ENCODE measurements around the gene RAB4B.
"Not testable (repeated sequence)": the region's sequence is repeated elsewhere in the genome, so short reads cannot be mapped to it uniquely, and the experiment has no call there.

Gene RAB4B

DNA sequence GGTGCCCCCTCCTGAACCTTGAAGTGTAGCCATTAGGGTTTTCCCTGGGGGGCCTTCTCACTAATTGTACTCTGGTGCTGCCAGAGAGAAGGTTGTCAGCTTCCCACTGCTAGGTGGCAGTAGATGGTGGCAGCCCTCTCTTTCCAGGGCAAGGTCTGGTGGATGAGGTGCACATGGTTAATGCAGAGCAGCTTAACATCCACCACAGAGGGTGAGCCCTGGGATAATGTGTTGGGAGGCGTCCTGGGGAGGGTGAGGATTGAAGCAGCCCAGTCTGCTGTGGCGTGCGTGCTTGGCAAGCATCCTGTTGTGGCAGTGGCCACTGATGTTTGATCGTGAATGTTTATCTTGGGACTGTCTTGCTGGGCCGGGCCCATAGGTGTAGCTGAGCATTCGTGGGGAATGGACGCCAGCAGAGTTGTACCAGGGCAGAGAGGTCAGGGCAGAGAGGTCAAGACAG is 26.8 kb downstream of the RAB4B start:
- no peak for DNase-seq

DNA sequence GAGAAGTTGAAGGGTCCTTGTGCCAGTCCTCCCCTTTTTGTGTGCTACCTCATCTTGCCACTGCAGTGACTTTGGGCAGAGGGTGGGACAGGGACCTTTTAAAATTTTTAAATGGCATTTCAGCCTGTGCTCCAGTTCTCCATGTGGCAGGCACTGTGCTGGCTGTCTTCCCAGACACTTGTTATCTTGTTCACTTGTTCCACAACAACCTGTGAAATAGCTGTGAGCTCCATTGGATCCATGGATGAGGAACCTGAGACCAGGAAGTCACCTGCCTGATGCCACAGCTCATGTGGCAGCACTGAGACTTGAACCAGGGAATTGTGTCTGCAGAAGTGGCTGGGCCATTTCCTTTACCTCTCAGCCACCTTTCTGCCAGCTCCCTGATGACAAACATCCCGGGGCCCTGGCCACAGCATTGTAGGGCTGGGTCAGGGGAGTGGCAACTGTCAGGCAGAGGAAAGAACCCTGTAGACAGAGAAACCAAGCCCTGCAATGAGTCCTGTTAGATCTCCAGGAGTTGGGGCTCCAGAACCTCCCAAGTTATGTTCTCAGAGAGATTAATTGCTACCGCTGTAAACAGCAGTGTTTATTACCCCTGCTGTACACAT is 27.3 kb downstream of the RAB4B start:
- DNase-seq: peak; percentile 44 to 46

DNA sequence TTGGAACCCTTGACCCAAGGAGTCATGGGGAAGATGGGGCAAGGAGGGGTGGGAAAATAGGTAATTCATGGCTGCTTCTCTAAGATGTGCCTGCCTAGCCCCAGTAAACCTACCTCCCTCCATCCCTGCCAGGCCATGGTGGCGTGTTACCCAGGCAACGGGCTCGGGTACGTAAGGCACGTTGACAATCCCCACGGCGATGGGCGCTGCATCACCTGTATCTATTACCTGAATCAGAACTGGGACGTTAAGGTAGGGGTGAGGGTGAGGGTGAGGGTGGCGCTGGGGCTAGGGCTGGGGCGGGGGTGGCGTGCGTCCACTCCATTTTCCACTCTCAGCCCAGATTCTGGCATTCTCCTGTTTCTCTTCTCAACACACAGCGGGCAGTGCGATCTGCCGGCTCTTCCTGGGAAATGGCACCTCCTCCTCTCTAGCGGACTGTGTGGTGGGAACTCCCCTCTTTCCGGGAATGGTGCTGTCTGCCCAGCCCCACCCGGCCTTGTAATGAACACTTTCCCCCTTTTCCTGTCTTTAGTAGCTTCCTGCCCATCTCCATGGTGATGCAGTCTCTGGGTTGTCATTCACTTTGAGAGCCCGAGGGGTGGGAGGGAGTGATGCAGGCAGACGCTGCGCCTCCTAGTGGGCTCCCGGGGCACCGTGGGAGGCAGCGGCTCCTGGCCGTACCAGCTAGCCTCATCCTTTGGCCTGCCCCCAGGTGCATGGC is 28.5 kb downstream of the RAB4B start:
- peak; percentile 84 to 88 for DNase-seq

DNA sequence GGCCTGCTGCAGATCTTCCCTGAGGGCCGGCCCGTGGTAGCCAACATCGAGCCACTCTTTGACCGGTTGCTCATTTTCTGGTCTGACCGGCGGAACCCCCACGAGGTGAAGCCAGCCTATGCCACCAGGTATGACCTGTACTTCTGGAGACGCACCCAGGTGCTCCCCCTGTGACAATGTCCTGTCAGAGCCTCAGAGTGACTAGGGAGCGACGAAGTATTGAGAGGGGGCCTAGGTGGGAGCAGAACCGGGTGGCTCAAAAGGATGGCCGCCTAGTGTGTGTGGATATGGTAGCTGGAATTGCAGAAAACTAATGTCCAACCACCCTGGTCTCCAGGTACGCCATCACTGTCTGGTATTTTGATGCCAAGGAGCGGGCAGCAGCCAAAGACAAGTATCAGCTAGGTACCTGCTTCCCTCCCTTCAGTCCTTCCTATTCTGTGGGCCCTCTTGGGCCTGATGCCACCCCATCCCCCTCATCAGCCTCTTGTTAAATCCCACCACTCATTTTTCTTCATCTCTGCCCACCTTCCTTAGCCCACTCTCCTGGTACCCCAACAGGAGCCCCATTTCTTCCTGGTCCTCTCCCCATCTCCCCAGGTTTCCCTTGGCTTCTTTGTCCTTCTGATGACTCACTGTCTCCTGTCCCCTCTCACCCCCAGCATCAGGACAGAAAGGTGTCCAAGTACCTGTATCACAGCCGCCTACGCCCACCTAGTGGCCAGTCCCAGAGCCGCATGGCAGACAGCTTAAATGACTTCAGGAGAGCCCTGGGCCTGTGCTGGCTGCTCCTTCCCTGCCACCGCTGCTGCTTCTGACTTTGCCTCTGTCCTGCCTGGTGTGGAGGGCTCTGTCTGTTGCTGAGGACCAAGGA is 29.3 kb downstream of the RAB4B start:
- peak in 1 of 2 experiments; percentile 35 for DNase-seq

DNA sequence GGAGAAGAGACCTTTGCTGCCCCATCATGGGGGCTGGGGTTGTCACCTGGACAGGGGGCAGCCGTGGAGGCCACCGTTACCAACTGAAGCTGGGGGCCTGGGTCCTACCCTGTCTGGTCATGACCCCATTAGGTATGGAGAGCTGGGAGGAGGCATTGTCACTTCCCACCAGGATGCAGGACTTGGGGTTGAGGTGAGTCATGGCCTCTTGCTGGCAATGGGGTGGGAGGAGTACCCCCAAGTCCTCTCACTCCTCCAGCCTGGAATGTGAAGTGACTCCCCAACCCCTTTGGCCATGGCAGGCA is 29.9 kb downstream of the RAB4B start:
- DNase-seq: no peak

DNA sequence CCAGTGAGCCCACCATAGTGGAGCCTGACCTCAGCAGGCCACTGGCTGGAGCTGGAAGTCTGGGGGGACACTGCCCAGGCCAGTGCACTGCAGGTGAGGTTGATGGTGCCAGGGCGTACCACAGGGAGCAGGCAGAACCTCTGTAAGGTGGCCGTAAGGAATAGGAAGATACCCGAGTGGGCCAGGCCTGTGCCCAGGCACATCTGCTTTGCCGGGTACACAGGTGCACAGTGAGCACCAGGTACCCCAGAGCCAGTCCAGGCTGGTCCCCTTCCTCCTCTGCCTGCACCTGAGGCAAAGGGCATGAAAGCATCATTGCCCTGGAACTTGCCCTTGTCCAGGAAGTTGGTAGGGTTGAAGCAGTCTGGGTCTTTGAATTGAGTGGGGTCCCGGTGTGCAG is 30.4 kb downstream of the RAB4B start:
- DNase-seq: no peak

DNA sequence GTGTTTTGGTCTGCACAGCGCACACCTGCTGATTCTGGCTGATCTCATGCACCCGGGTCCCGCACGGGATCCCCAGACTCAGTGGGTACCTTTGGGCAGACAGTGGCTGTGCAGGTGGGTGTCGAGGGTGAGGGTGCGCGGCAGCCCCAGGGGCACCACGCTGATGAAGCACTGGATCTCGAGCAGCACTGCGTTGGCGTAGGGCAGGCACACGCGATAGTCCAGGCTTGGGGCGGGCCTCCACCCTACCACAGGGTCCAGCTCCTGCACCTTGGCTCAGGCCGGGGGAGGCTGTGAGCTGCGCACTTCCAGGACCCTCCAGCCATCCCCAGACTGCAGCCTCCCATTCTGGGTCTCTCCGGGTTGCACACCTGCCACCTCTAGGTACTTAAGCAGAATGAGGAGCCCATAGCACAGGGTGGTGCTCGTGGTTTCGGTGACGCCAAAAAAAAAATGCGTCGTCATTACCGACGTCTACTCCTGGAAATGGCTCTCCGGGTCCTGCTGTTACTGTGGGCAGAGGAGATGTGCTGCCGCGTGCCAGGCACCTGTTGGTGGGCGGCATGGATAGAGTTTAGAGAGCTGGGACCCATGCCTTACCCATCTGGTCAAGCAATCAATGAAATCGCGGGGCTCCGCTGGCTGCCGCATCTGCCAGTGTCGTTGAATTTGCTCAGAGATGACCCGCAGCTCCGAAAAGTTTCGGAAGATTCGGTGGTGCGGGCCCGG is 31.5 kb downstream of the RAB4B start:
- no peak for DNase-seq

DNA sequence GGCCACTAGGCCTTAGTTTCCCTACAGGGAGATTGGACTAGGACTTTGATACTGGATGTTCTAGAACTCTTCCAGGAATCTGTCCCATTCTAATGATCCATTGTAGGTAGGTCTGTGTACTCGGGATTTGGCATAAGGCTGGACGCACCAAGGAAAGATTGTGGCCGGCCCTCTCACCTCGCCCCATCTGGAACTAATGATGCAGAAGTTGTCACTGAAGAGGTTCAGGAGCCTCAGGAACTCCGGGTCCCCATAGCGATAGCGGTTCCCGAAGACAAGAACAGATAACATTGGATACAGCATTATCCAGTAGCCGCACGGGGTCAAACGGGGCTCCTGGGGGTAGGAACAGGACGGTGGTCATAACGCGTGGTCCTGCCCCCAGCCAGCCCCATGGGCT is 32.1 kb downstream of the RAB4B start:
- DNase-seq: no peak

DNA sequence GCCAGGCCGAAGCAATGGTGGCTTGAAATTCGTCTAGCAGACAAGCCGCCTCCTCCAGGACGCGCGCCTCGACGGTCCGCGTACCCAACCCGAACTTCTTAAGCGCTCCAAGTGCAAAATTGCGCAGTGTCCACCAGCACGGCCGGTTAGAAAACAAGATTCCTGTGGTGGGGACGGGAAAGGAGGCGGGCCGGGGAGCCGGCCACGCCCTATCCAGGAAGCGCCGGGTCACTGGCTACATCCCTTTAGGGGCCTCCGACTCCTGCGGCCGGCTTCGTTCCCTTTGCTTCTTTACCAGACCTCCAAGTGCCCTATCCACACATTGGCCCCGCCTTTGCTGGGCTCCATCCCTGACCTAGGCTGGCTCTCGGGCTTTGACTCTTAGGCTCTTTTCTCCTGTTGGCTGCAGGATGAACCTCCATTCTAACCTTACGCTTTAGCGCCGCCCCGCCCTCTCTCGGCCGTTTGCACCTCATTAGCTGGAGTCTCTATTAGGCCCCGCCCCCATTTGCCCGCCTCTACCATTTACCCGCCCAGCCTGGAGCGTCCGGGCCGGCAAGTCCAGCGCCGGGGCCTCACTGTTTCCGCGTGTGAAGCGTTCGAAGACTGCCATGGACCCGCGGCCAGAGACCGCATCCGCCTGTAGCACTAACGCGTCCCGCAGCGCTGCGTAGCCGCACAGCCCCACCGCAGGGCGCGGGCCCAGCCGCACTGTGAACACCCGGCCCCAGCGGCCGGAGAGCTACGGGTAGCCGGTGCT is 32.8 kb downstream of the RAB4B start:
- peak; percentile 70 to 78 for DNase-seq

DNA sequence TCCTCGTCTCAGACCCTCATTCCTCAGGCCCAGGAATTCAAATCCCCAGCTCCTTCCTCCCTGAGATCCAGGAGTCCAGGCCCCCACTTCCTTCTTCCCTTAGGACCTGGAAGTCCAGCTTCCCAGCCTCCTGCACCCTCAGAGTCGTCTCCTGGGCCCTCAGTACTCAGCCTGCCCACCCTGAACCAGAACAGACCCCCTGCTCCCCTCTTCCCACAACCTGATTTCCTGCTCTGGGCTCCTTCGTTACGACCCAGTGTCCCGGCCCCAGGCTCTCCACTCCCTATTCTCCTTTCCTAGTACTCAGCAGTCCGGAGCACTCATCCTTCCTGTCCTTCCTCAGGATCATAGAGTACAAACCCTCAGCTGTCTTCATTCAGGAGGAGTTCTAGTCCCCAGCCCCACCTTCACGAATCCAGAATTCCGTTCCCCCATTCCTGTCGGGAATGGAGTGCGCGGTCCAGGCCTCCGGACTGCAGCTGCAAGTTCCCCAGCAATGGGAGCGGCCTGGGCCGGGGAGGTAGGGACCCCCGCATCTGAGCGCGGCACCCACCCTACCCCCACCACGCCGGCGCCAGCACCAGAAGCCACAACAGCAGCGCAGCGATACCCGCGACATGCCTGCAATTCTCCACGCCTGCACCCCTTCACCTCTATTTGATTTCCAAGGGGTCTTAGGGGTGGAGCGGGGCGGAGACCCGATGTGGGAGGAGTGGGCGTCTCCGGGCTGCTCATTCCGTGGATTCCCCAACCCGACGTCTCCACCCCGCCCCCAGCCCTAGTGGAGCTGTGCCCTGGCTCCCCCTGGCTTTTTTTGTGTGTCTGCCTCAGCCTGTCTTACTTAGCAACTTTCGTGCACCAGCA is 33.7 kb downstream of the RAB4B start:
- peak in 1 of 2 experiments; percentile 42 for DNase-seq

DNA sequence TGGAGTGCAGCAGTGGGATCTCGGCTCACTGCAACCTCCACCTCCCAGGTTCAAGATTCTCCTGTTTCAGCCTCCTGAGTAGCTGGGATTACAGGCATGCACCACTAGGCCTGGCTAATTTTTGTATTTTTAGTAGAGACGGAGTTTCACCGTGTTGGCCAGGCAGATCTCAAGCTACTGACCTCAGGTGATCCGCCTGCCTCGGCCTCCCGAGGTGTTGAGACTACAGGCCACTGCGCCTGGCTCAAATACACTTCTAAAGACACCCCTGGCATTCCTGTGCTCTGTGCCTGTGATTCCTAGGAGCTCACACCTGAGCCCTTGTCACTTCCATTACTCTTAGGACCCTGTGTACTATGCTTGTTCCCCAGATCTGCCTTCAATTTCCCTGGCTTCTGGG is 34.5 kb downstream of the RAB4B start:
- DNase-seq: not testable (repeated sequence)

DNA sequence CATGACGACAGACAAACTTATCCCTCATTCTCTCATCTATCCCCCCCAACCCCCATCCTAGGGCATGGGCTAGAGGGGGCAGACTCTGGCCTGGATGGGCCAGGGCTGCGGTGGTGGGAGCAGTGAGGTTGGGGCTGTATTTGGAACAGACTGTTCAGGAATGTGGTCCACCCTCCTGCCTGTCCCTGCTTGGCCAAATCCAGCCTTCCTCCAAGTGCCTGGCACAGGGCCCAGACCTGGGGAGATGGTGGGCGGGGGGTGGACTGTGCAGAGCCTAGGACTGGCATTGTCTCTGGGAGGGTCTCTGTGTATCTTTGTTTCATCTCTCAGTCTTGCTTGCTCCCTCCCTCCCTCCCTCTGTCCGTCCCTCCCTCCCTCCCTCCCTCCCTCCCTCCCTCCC is 35.1 kb downstream of the RAB4B start:
- DNase-seq: no peak

DNA sequence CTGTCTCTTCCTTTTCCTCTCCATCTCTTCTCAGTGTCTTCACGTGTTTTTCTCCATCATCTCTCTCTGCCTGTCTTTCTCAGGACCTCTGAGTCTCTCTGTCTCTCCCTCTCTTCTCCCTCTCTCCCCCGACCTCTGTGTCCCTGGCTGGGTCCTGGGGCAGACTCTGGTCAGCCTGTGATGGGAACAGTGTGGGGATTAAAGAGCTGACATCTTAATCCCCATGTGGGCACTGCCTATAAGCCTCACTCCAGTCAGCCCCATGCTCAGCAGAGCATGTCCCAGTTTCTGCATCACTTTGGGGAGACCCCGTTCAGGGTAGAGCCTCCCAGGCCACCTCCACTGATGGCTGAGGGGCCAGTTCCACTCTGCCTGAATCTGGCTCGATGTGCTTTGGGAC is 37.2 kb downstream of the RAB4B start:
- no peak for DNase-seq

DNA sequence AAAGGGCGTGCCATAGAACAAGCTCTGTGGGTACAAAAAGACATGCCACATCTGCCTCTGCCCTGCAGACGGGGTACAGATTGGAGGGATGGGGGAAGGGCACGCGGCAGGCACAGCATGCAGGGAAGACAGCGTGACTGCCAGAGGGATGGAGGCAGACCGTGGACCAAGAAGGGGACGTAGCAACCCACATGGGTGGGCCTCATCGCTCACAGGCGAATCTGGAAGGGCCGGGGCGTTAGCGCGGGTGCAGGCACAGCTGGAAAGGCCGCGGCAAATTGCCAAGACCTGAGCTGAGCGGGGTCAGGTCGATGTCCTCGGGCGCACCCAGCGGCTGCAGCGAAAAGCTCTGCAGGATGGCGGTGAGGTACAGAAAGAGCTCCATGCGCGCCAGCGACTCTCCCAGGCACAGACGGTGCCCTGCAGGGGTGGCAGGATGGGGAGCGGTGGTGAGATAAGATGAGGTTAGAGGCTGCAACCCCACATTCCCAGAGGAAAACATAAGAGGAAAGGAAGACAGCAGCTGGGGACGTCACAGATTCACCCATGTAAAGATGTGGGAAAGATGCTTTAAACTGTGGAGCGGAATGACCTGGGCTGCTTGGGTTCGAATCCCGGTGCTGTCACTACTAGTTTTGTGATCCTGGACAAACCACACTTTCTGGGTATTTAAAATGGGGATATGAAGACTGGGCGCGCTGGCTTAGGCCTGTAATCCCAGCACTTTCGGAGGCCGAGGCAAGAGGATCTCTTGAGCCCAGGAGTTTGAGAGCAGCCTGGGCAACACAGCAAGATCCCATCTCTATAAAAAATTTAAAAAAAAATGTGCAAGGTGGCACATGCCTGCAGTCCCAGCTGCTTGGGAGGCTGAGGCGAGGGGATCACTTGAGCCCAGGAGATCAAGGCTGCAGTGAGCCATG is 40.7 kb downstream of the RAB4B start:
- peak; percentile 82 to 86 for DNase-seq

DNA sequence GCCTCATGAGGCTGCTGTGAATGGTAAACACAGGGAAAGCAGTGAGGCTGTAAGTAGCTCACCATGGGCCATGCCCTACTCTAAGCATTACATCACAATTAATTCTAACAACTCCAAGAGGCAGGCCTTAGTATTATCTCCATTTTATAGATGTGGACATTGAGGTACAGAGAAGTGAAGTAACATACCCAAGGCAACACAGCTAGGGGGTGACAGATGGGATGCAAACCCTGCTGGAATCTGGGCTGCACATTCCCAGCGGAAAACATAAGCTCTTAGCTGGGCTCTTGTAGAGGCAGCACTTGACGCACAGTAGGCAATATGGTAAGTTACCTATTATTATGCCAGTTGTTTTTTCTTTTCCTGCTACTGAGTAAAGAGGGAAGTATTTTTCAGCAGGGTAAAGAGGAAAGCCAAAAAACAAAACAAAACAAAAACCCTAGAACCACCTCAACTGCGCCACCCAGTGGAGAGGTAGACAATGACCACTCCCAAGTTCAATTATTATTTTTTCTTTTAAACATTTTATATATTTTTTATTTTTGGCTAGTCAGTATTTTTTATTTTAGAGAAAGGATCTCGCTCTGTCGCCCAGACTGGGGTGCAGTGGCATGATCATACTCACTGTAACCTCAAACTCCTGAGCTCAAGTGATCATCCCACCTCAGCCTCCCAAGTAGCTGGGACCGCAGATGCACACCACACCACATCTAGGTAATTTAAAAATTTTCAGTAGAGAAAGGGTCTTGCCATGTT is 41.6 kb downstream of the RAB4B start:
- peak; percentile 76 to 77 for DNase-seq

DNA sequence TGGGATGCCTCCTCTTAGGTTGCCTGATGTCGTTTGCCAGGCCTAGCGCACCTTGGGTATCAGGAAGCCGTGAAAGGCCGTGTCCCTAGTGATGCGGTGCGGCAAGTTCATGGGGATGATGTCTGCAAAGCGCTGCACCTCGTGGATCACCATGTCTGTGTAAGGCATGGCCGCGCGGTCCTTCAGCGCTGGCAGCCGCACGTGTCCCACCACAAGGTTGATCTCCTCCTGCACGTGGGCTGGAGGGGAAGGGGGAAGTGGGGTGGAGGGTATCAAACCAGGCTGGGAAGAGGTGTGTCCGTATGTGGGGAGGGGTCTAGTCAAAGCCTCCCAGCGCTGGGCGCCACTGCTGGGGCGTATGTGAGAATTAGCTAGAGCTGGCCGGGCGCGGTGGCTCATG is 44.1 kb downstream of the RAB4B start:
- DNase-seq: peak in 1 of 2 experiments; percentile 10

DNA sequence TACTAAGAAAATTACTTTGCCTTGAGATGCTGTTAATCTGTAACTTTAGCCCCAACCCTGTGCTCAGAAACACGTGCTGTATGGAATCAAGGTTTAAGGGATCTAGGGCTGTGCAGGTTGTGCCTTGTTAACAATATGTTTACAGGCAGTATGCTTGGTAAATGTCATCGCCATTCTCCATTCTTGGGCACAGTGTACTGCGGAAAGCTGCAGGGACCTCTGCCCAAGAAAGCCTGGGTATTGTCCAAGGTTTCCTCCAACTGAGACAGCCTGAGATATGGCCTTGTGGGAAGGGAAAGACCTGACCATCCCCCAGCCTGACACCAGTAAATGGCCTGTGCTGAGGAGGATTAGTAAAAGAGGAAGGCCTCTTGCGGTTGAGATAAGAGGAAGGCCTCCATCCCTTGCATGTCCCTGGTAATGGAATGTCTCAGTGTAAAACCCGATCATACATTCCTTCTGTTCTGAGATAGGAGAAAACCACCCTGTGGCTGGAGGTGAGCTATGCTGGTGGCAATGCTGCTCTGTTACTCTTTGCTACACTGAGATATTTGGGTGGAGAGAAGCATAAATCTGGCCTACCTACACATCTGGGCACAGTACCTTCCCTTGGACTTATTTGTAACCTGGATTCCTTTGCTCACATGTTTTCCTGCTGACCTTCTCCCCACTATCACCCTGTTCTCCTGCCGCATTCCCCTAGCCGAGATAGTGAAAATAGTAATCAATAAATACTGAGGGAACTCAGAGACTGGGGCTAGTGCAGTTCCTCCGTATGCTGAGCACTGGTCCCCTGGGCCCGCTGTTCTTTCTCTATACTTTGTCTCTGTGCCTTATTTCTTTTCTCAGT is 44.9 kb downstream of the RAB4B start:
- DNase-seq: peak in 1 of 2 experiments; percentile 8

DNA sequence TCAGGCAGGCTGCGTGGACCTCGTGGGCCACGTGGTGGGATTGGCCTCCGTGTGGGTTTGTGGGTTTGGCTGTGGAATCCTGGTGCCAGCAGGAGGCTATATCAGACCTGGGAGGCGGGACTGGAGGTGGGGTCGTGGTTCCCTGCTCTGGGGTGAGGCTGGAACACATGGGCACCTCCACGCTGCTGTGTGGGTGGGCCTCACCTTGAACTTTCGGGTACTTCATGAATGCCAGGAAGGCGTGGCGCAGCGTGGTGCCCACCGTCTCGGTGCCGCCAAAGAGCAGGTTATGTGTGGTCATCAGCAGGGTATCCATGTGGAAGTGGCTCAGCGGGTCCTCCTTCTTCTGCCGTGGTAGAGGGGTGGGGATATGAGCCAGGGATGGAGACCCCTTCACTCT is 46.9 kb downstream of the RAB4B start:
- DNase-seq: peak in 1 of 2 experiments; percentile 15
